ENCODE results near the gene RTP1.

DNA sequence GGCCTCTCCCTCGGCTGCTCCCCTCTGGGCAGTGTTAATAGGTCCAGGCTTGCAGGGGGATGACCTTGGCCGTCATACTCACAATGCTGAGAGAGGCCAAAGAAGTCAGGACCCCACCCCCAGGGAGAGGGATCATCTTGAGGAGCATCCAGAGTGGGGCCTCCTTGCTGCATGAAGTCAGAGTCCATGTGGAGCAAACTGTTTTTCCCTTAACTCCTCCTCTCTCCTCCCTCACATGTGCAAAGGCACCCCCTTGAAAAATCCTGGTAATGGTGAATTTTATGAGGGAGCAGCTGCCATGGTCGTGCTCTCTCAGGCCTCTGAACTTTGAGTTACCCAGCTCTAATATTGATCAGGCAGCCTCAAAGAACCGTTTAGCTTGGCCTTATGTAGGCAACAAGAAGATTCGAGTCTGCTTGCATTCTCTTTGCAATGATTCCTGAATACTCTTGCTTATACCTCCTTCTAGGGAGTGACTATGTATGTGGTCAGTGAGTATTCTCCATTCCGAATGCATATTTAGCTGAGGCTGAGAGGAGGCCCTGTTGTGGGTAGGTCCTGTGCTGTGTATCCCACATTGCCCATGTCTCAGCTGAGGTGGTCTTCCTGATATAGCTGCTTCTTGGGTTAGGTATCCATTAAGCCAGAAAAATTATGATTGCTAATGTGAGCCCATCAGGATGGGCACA lies 34.9 kb upstream of the RTP1 start:
- TF ChIP-seq POLR2AphosphoS5 (IDR thresholded peaks at IDR 0.05) = no peak
- TF ChIP-seq, protein P1, sequence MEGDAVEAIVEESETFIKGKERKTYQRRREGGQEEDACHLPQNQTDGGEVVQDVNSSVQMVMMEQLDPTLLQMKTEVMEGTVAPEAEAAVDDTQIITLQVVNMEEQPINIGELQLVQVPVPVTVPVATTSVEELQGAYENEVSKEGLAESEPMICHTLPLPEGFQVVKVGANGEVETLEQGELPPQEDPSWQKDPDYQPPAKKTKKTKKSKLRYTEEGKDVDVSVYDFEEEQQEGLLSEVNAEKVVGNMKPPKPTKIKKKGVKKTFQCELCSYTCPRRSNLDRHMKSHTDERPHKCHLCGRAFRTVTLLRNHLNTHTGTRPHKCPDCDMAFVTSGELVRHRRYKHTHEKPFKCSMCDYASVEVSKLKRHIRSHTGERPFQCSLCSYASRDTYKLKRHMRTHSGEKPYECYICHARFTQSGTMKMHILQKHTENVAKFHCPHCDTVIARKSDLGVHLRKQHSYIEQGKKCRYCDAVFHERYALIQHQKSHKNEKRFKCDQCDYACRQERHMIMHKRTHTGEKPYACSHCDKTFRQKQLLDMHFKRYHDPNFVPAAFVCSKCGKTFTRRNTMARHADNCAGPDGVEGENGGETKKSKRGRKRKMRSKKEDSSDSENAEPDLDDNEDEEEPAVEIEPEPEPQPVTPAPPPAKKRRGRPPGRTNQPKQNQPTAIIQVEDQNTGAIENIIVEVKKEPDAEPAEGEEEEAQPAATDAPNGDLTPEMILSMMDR (IDR thresholded peaks at IDR 0.05) = no peak
